HG03521 (cell line): ENCODE measurements around the gene DNMT3B.
"Not testable (repeated sequence)": the region's sequence is repeated elsewhere in the genome, so short reads cannot be mapped to it uniquely, and the experiment has no call there.

Source experiments
- ATAC-seq: cut with Tn5 transposase; IDR thresholded peaks from one replicate; pipeline ENCODE4 v1.9.1; 2021; ENCODE audit warnings: mild to moderate bottlenecking, moderate library complexity; ENCODE audit not compliant: unreplicated experiment

DNMT3B gene

DNA sequence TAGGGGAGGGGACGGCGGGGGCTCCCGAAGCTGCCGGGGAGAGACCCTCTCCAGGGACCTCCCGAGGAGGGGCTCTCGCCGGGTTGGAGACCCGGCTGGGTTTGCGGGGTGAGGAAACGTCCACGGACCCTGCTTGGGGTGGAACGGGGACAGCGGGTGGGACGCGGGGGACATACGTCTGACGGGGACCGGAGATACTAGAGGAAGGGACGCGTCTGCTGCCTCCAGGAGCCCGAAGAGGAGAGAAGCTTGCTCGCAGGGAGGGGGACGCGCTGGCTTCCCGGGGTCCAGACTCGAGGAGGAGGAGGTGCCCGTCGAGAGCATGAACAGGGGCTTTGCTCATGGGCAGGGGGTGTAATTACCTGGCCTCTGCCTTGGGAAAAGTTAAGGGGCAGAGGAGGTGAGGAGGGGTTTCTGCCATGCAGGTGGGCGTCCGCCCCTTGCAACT lies 593 bp downstream of the DNMT3B start:
- no peak for ATAC-seq

DNA sequence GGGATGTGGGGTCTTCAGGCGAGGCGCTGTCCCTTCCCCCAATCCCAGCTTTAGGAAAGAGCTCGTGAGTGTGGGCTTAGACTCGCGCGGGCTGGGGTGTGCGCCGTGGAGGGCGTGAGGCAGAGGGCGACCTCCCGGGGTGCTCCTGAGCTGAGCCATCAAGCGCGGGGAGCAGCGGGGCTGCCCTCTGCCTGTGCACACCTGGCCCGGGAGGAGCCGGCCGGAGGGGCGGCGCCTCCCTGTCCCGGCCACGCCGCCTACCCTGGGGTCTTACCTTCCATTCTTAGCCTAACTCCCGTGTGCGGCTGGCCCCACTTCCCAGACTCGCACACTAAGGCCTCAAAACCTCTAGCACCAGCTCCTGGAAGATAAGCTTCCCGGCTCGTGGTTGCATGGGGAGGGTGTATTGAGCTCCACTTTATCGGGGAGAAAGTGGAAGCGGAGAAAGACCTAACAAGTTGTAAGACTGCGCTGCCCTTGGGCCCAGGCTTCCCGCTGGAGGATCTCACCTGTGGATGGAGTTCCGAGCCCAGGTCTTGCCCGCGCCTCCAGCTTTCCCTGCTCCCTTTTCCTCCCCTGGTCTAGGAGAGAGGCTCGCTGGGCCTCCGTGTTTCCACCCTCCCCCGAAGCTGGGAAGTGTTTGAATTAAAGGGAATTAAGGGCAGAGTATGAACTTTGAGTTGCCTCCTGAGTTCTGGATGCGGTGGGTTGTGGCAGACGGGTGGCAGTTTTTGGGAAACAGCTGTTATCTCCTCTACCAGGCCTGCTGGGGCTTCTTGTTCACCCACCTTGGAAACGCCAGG lies 1.2 kb downstream of the DNMT3B start:
- no peak for ATAC-seq

DNA sequence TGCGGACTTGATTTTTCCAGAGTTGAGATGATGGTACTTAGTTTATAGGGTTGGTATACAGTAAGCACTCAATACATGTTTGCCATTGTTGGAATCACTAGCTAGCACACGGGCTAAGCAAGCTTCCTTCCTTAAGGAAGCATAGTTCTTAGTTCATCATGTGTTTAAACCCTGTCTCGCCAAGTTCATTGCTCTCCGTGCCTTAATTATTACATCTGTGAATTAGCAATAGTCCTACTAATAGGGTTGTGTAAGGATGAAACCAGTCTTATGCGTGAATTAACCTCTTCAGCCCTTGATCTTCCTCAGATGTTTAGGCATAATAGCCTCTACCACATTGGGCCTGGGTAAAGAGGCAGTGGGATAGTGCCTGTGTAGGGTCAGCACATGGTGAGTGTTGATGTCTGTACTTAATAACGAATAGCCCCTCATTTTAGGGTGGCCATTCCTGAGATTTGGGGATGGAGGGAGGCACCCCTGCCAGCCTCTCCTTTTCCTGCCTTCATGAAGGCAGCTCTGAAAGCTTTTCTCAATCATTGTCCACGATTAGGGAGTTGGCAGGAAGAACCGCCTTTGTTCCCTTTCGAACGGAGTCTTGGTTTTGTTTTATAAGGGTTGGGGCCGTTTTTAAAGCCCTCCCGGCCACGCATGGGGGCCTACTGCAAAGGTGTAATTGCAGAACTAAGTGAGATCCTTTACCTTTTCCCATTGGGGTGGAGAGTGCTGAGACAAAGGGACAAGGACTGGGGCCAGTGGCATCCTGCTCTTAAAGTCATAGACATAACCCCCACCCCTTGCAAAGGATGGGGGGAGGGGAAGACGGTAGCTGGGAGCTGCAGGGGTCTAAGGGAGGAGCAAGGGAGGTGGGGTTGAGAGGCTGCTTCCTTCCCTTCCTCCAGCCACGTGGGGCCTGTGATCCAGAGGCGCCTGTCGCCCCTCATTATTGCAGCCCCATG lies 2.1 kb downstream of the DNMT3B start:
- no peak for ATAC-seq

DNA sequence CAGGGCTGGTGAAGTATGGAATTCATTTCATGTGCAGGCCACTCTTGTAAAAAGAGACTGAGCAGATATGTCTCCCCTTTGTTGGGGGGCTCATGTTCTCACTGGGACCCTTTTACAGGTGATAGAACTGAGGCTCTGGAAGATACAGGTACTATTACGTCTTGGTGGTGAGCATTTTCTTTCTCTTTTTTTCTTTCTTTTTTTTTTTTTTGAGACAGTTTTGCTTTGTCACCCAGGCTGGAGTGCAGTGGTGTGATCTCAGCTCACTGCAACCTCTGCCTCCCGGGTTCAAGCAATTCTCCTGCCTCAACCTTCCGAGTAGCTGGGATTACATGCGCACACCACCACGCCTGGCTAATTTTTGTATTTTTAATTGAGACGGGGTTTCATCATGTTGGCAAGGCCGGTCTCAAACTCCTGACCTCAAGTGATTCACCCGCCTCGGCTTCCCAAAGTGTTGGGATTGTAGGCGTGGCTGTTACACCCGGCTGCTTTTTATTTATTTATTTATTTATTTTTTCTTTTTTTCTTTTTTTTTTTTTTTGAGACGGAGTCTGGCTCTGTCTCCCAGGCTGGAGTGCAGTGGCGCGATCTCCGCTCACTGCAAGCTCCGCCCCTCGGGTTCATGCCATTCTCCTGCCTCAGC lies 3.2 kb downstream of the DNMT3B start:
- ATAC-seq = not testable (repeated sequence)

DNA sequence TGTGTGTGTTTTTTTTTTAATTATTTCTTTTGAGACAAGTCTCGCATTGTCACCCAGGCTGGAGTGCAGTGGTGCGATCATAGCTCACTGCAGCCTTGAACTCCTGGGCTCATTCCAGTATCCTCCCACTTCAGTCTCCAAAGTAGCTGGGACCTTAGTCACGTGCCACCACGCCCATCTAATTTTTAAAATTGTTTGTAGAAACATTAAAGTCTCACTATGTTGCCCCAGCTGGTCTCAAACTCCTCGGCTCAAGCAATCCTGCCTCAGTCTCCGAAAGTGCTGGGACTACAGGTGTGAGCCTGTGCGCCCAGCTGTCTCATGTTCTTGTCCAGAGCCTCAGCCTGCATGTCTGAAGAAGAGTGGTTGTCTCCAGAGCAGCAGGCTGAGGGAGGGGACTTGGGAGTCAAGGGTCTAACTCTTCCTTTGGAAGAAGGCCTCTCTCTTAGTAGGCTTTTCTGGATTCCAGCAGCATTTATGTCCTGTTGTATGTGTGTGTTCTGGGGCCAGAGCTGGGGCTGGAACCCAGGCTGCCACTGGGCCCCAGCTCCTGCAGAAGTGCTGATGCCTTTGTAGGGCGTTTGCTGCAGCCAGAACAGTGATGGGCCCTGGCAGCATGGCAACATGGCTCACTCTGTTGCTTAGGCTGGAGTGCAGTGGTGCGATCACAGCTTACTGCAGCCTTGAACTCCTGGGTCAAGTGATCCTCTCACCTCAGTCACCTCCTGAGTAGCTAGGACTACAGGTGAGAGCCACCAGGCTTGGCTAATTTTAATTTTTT lies 5.4 kb downstream of the DNMT3B start:
- no peak for ATAC-seq

DNA sequence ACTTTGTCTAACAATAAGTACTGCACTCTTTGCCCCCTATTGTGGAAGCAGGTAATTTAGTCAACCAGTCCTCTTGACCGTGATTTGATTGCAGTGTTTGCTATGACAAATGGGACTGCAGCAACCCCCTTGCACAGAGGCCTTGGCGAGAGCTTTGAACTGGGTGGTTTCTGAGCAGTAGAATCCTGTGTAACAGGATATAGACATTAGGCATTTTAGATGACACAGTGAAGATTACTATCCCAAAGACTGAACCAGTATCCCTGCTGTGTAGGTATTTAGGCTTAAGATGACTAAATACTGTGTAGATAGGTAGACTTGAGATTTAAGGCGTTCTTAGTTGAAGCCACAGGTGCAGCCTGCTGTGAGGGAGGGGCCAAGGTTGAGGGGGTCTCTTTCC lies 9.9 kb downstream of the DNMT3B start:
- ATAC-seq = no peak

DNA sequence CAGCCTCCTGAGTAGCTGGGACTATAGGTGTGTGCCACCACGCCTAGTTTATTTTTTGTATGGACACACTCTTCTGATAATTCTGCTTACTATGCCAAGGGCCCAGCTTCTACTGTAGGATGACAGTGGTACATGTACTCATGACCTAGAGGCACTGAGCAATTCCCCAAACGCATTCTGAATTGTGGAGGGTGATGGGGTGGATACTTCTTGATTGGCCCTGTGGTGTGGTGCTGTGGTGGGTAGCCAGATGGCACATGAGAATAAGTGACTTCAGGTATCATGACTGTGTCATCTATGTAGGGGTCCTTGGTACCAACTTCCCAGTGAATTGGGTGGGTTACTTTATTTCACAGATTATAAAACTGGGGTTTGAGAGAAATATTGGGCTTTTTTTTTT lies 11.0 kb downstream of the DNMT3B start:
- no peak for ATAC-seq

DNA sequence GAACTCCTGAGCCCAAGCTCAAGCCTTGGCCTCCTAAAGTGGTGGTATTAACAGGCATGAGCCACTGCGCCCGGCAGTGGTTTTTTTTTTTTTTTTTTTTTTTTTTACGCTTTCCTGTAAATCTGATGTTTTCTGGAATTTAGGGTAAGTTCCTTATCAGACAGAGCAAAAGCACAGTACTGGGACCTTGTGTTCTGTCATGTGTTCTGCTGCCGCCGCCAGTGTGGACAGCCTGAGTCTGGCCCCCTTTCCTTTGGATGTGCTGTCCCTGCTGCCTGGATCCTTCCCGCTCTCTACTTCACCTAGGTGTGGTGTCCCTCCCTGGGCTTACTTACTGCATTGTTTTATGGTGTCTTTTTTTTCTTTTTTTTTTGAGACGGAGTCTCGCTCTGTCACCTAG lies 11.7 kb downstream of the DNMT3B start:
- ATAC-seq = no peak

DNA sequence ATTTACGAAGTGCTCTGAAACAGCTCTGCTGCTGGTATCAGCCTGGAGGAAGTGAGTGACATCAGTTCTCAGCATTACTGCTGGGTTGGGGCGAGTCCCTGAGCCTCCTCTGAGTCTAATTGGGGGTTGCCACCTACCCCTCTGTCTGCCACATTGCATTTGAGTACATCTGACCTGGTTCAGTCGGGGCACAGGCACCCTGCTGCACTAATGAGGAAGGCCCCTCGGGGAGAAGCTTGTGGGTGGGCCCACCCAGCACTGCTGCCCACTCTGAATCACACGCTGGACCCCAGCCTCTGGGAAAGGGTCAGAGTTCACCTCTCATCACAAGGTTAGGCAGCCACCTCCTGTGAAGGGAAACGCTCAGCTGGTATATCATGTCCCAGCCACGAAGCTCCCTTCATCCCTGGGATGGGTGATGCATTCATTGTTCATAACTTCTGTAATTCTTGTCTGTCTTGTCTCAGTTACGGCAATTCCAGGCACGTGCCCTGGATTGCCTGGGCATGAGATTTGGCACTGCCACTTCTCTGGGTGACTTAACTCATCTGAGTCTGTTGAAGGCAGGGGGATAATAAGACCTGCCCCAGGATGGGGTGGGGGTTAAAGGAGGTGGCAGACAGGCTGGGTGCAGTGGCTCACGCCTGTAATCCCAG lies 13.3 kb downstream of the DNMT3B start:
- ATAC-seq = no peak

DNA sequence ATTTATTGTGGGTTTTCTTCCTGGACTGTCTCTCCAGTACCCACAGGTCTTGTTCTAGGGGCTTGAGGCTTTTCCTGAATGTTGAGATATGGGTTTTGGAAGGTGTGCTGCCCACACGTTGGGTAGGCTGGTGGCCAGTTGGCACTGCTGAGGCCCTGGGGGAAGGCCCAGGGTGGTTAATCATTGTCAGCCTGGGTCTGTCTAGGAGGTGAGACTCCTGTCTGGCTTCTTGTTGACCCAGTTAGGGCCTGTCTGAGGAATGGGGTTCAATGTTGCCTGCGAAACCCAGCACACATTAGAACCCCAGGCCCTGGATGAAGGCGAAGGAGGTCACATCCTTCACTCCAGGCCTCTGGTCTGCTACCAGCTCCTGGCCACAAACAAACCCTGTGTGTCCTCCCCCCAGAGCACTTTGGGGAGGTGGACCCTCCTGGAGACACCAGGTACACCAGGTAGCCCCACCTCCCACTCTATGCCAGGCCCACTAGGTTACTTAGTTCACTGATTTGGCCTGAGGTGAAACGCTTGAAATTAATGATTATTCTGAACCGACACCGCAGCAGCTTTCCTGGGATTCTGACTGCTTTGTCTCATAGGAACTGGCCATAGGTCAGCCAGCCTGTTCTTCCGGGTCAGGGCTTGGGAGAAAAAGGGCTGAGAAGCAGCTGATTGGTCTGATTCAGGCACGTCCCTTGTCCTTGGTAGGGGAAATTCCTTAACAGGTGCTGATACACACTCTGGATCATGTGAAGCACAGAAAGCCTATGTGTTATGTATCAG lies 15.2 kb downstream of the DNMT3B start:
- no peak for ATAC-seq

DNA sequence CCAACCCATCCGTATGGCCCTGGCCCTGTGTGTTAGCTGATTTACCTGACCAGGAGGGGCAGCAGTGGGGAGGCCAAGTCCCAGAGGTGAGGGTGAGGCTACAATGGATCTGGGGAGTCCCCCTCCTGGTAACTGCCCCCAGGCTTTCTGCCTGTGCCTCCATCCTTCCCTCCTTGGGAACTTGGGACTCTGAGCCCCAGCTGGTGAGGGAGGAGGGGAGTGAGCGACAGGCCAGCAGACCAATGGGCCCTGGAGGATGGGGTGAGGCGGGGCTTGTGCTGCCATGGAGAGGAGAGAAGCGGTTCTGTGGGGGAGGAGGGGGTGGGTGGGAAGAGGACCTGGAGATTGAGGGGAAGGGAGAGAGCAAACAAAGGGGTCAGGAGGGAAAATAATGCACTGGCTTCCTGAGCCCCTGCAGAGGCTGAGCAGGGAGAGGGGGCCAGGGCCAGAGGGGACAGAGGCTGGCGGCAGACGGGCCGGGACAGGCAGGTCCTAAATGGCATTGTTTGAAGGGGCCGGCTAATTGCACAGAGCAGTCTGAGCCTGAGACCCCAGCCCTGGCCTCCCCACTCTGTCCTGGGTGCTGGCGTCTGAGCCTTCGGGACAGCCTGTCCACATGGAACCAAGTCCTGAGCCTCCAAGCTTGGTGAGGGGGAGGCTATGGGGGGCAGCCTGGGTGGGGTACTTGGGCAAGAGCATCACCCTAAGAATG lies 17.5 kb downstream of the DNMT3B start:
- no peak for ATAC-seq

DNA sequence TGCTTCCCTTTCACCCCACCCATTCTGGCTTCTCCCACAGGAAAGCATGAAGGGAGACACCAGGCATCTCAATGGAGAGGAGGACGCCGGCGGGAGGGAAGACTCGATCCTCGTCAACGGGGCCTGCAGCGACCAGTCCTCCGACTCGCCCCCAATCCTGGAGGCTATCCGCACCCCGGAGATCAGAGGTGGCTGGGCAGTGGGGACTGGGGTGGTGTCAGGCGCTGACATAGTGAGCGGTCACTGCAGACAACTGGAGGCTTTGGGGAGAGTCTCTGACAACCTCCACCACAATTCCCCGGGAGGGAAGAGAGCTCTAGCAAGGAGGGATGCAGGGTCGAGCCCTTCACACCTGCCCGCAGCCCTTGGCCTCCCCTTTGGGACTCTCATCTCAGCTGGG lies 18.1 kb downstream of the DNMT3B start:
- no peak for ATAC-seq

DNA sequence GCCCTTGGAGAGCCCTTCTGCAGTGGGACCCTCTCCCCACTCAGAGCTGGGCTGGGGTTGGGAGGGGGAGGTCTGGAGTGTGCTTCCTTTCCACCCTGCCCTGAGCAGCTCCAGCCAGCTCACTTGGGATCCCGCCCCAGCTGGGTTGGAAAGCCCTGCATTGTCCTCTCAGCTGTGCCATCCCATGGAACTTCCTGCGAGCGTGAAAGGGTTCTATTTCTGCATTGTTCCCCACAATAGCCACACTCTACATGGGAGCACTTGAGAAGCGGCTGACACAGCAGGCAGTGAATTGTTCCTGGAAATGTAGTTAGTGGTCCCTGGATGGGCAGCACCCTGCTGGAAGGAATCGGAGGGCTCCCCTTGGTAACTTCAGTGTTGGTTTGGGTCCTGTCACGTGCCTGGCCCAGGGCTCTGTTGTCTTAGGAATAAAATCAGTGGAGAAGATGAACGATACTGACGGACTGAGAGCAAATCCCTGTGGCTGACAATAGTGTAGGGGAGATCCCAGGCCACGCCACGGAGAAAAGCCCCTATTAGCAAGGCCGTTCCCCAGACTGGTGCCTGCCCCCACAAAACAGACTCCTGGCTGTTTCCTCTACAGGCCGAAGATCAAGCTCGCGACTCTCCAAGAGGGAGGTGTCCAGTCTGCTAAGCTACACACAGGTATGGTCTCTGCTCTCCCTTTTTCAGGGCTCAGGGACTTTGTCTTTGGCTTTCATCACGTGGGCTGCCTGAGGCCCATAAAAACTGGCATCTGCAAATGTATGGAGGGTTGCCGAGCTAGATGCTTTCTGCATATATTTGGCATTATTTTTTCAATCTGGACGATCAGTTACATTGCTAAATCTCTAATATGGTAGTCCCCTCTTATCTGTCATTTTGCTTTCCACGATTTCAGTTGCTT lies 18.8 kb downstream of the DNMT3B start:
- no peak for ATAC-seq

DNA sequence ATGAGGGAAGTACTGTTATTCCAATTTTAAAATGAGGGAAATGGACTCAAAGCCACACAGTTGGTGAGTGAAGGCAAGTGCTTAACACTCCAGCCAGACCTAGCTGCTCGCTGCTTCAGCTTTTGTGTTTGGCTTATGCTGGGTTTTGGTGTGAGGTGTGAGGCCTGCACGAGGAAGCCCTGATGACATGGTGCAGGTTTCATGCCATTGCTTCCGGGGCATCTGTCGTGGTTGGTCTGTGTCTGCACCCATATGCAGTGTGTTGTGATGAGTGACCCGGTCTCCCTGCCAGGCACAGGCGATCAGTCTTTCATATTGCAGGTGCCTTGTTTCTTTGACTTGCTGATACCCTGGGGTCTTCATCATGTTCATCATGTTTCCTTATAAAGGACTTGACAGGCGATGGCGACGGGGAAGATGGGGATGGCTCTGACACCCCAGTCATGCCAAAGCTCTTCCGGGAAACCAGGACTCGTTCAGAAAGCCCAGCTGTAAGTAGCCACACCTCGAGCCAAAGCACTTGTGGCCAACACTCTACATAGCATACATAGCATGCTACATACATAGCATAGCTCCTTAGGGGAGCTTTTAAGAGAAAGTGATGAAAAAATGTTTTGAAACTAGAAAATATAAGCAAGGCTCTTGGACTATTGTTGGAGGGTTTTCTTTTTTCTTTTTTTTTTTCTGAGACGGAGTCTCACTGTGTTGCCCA lies 22.3 kb downstream of the DNMT3B start:
- ATAC-seq = no peak

DNA sequence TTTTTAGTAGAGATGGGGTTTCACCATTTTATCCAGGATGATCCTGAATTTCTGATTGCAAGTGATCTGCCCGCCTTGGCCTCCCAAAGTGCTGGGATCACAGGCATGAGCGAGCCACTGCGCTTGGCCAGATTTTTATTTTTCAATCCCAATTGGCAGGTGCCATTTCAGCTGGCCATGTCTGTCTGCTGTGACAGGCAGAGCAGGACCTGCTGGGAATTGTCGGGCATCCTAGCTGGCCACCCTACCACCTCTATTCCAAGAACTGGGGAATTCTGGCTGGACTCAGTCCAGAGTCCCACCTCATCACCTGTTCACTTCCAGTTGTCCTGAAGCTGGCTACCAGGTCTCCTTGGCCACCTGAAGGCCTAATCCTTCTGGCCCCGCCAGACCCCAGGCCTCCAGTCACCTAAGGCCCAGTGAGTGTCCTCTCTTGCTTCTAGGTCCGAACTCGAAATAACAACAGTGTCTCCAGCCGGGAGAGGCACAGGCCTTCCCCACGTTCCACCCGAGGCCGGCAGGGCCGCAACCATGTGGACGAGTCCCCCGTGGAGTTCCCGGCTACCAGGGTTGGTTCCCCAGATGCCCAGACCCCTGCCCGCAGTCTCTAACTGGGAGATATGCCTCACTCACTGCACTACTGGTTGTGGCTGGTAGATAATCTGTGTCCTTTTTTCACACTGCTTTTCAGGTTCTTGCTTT lies 24.0 kb downstream of the DNMT3B start:
- no peak for ATAC-seq

DNA sequence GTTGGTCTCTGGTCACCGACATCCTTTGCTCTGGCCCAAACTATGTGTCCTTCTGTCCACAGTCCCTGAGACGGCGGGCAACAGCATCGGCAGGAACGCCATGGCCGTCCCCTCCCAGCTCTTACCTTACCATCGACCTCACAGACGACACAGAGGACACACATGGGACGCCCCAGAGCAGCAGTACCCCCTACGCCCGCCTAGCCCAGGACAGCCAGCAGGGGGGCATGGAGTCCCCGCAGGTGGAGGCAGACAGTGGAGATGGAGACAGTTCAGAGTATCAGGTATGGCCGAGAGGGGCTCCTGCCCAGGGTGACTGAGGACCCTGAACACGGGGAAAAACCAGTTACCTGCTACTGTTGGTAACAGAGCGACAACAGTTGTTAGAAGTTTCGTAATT lies 25.0 kb downstream of the DNMT3B start:
- ATAC-seq = no peak
